ENCODE results near the gene ITPR2.

The ITPR2 gene

DNA sequence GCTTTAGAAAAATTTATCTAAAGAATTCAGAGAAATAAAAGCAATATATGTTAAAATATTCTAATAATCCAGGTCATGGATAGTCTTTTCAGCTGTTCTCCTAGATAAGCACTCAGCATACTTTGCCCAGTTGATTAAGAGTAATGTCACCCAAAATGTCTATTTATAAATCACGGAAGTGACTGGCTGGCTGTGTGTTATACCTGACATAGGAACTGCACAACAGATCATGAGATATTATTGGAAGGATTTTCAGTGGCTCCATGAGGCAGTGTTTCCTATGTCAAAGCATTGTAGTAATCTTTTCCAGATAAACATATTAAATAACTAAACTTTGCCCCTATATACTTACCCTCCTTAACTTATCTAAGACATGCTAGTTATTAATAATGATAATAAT, 128.8 kb downstream of the ITPR2 start:
- no peak overlapping the region for H3K4me3 ChIP-seq (ENCODE audit: low read length, poor library complexity, severe bottlenecking)

DNA sequence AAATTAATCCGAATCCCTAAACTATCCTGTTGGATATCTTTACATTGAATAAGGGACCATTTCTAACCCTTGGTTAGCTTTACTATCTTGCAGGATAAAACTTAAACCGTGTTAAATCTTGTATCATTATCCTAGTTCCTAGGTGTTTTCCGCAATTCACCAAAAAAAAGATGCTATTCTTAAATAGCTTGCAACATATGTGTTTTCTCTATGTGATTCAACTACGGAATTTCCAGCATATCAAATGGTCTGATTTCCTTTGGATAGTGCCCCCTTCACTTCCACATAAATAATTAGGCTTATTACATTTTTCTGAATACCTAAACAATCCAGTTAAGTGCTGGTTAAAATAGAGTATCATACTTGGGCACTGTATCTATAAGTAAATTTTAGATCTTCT, 130.3 kb downstream of the ITPR2 start:
- no peaks in the 10 kb centered on the region for H3K9me2 ChIP-seq (replicated peaks; ENCODE audit: low read depth, low read length)
- no peak overlapping the region for H2AFZ ChIP-seq (ENCODE audit: low read length)
- H4K20me1 ChIP-seq (ENCODE audit: insufficient read depth, low read length, poor library complexity, severe bottlenecking) = no peaks in the 10 kb centered on the region
- no peaks in the 10 kb centered on the region for H3K27me3 ChIP-seq (ENCODE audit: insufficient read depth, low read length, poor library complexity, severe bottlenecking)
- no peak overlapping the region for H3K4me2 ChIP-seq (ENCODE audit: low read depth, low read length, poor library complexity, severe bottlenecking)
- no peaks in the 10 kb centered on the region for H3K4me1 ChIP-seq (ENCODE audit: insufficient read depth, low read length, poor library complexity, severe bottlenecking)
- no peak overlapping the region for H3K9ac ChIP-seq (ENCODE audit: low read depth, low read length, poor library complexity, severe bottlenecking)
- TF ChIP-seq, protein P1, sequence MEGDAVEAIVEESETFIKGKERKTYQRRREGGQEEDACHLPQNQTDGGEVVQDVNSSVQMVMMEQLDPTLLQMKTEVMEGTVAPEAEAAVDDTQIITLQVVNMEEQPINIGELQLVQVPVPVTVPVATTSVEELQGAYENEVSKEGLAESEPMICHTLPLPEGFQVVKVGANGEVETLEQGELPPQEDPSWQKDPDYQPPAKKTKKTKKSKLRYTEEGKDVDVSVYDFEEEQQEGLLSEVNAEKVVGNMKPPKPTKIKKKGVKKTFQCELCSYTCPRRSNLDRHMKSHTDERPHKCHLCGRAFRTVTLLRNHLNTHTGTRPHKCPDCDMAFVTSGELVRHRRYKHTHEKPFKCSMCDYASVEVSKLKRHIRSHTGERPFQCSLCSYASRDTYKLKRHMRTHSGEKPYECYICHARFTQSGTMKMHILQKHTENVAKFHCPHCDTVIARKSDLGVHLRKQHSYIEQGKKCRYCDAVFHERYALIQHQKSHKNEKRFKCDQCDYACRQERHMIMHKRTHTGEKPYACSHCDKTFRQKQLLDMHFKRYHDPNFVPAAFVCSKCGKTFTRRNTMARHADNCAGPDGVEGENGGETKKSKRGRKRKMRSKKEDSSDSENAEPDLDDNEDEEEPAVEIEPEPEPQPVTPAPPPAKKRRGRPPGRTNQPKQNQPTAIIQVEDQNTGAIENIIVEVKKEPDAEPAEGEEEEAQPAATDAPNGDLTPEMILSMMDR (conservative IDR thresholded peaks at IDR 0.05; ENCODE audit: low read length) = no peak
- TF ChIP-seq EZH2phosphoT487 (IDR thresholded peaks at IDR 0.05; ENCODE audit: borderline replicate concordance) = no peak
- H3K36me3 ChIP-seq (ENCODE audit: insufficient read depth, low read length) = peaks cover 2% of the 10 kb centered on the region; the same call in 1 of the 2 replicates
- no peaks in the 10 kb centered on the region for H3K79me2 ChIP-seq (ENCODE audit: insufficient read depth, low read length)
- no peaks in the 10 kb centered on the region for H3K9me3 ChIP-seq (ENCODE audit: insufficient read depth, low read depth, low read length)
- H3K4me3 ChIP-seq (ENCODE audit: low read length, poor library complexity, severe bottlenecking) = no peak overlapping the region
- H3F3A ChIP-seq (ENCODE audit: low read depth) = no peaks in the 10 kb centered on the region

More for the DNA sequence above, 128.8 kb downstream of the ITPR2 start:
- Histone ChIP-seq H3K79me2 (ENCODE audit: insufficient read depth, low read length) (no peaks in the 10 kb centered on the region), H3K27me3 (ENCODE audit: insufficient read depth, low read length, poor library complexity, severe bottlenecking) (no peaks in the 10 kb centered on the region), H3K9ac (ENCODE audit: low read depth, low read length, poor library complexity, severe bottlenecking) (no peak overlapping the region), H3K9me3 (ENCODE audit: insufficient read depth, low read depth, low read length) (no peaks in the 10 kb centered on the region), H3K36me3 (ENCODE audit: insufficient read depth, low read length) (no peaks in the 10 kb centered on the region), H3K9me2 (replicated peaks; ENCODE audit: low read depth, low read length) (no peaks in the 10 kb centered on the region), H3F3A (ENCODE audit: low read depth) (no peaks in the 10 kb centered on the region), H2AFZ (ENCODE audit: low read length) (no peak overlapping the region), H4K20me1 (ENCODE audit: insufficient read depth, low read length, poor library complexity, severe bottlenecking) (no peaks in the 10 kb centered on the region), H3K4me2 (ENCODE audit: low read depth, low read length, poor library complexity, severe bottlenecking) (no peak overlapping the region), H3K4me1 (ENCODE audit: insufficient read depth, low read length, poor library complexity, severe bottlenecking) (no peaks in the 10 kb centered on the region)
- TF ChIP-seq EZH2phosphoT487 (IDR thresholded peaks at IDR 0.05; ENCODE audit: borderline replicate concordance) = no peak
- TF ChIP-seq, protein P1 (conservative IDR thresholded peaks at IDR 0.05; ENCODE audit: low read length) = no peak

DNA sequence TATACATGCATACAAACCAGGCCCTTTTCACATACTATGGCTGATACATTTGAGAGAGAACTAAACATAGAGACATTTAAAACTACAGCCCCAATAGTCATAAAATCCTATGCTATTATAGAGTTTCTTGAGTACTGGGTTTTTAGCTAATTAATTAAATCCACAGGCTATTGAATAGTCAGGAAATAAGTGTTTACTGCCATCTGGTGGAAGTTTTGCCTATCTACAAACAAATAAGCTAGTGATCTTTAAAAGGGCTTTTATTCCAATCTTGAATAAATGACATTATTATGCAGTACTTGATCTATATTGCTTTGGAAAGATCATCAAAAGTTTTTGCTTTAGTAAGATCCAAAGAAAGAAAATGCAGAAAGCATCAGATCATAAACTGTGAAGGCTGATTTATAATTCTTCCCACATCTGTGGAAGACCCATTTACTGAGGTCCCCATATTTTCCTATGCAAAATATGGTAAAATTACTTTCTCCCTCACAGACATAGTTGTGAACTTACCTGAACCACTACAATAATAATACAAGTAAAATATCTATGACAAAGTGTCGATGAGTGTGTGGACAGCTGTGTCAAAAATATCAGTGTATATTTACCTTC, 131.3 kb downstream of the ITPR2 start:
- Histone ChIP-seq H3K9me2 (replicated peaks; ENCODE audit: low read depth, low read length) (no peaks in the 10 kb centered on the region), H3K9me3 (ENCODE audit: insufficient read depth, low read depth, low read length) (no peaks in the 10 kb centered on the region), H3F3A (ENCODE audit: low read depth) (no peaks in the 10 kb centered on the region), H3K4me1 (ENCODE audit: insufficient read depth, low read length, poor library complexity, severe bottlenecking) (no peaks in the 10 kb centered on the region), H3K36me3 (ENCODE audit: insufficient read depth, low read length) (peaks cover 2% of the 10 kb centered on the region; the same call in 1 of the 2 replicates), H3K4me2 (ENCODE audit: low read depth, low read length, poor library complexity, severe bottlenecking) (no peak overlapping the region), H2AFZ (ENCODE audit: low read length) (no peak overlapping the region), H3K4me3 (ENCODE audit: low read length, poor library complexity, severe bottlenecking) (no peak overlapping the region), H3K79me2 (ENCODE audit: insufficient read depth, low read length) (no peaks in the 10 kb centered on the region), H3K27me3 (ENCODE audit: insufficient read depth, low read length, poor library complexity, severe bottlenecking) (no peaks in the 10 kb centered on the region), H4K20me1 (ENCODE audit: insufficient read depth, low read length, poor library complexity, severe bottlenecking) (no peaks in the 10 kb centered on the region), H3K9ac (ENCODE audit: low read depth, low read length, poor library complexity, severe bottlenecking) (no peak overlapping the region)
- TF ChIP-seq, protein P1 (conservative IDR thresholded peaks at IDR 0.05; ENCODE audit: low read length) = peak; percentile 79
- TF ChIP-seq EZH2phosphoT487 (IDR thresholded peaks at IDR 0.05; ENCODE audit: borderline replicate concordance) = no peak

All from Loucy (cell line).